GM20000 (cell line): ENCODE data around the gene CPEB1.
"Not testable (repeated sequence)": the region's sequence is repeated elsewhere in the genome, so short reads cannot be mapped to it uniquely, and the experiment has no call there.

Experiments
- DNase-seq: peaks from one replicate; pipeline ENCODE4 v3.0.0; 2012; ENCODE audit warnings: low spot score
- CTCF ChIP-seq: IDR thresholded peaks from 2 replicates; pipeline ENCODE4 v1.5.1; 2012; ENCODE audit warnings: mild to moderate bottlenecking, control low read depth; ENCODE audit errors: extremely low read depth, missing control alignments

Gene CPEB1

GRCh38 chr15:82649226-82649999 is 2.2 kb upstream of the CPEB1 start:
- no peak for TF ChIP-seq CTCF
- no peak for DNase-seq

- TF ChIP-seq CTCF: no peak
Observed at GRCh38 chr15:82648257-82649103, 1.3 kb upstream of the CPEB1 start.

GRCh38 chr15:82647835-82648256 is 683 bp upstream of the CPEB1 start:
- DNase-seq: no peak
- no peak for TF ChIP-seq CTCF

More at GRCh38 chr15:82648257-82649103, 1.3 kb upstream of the CPEB1 start:
- no peak for DNase-seq

- no peak for DNase-seq
- TF ChIP-seq CTCF: no peak
Observed at GRCh38 chr15:82646250-82647044, 716 bp downstream of the CPEB1 start.

GRCh38 chr15:82644967-82645852 is 2.0 kb downstream of the CPEB1 start:
- DNase-seq: not testable (repeated sequence)

- no peak for TF ChIP-seq CTCF
- DNase-seq: no peak
Observed at GRCh38 chr15:82643992-82644391, 3.2 kb downstream of the CPEB1 start.

GRCh38 chr15:82642656-82643055 is 4.5 kb downstream of the CPEB1 start:
- TF ChIP-seq CTCF: no peak
- no peak for DNase-seq
